HCT116 (cell line): ENCODE data around the gene RPP25. TPM values are rescaled to one million over a fixed set of nuclear protein-coding genes. Genes with fewer than 3 reads are reported as not detected.

ENCODE experiments used
- ATAC-seq: fragments of 200-7000 bp; cut with Tn5 transposase; 2 replicates; pipeline ENCODE4 v1.9.1; 2020; ENCODE audit warnings: mild to moderate bottlenecking, moderate library complexity
- BruUV-seq: library from RNA; stranded (reverse); fragments of 400-500 nt; replicated peaks from 2 replicates; lab custom pipeline; 2021; lab: Mats Ljungman, UMichigan
- CTCF ChIA-PET: fragments of 300-600 bp; sonication (Branson Sonifier 250); formaldehyde crosslinking; loops from one replicate; lab custom pipeline; 2021; ENCODE audit warnings: antibody characterized with exemption; lab: Charles Lee
- POLR2A ChIA-PET: fragments of 300-600, 350-600 bp; sonication (Branson Sonifier 250); formaldehyde crosslinking; loops from one replicate; lab custom pipeline; 2021; ENCODE audit warnings: antibody characterized with exemption; lab: Charles Lee
- RAD21 ChIA-PET, 2 experiments: fragments of 300-600 bp; sonication (Branson Sonifier 250); formaldehyde crosslinking; loops; one replicate each; lab custom pipeline; 2023; ENCODE audit warnings: low total read pairs in 2 of 2; ENCODE audit not compliant: uncharacterized antibody in 2 of 2, unreplicated experiment in 2 of 2, low non-redundant PET in 1 of 2; lab: Charles Lee
- DNase-seq: peaks from one replicate; pipeline ENCODE4 v3.0.0-alpha.2; 2010; ENCODE audit warnings: low read depth, low spot score
- H2AFZ ChIP-seq: fragments of 200-600 bp; shearing (Covaris generic), sonication (generic); 2 replicates; pipeline ENCODE4 v1.6.1; 2017; ENCODE audit warnings: low read depth, mixed run types, mixed read lengths, antibody characterized with exemption, low read length; ENCODE audit not compliant: poor library complexity, severe bottlenecking
- H3K27ac ChIP-seq: 2 replicates; pipeline ENCODE4 v1.5.1; 2012; ENCODE audit warnings: low read depth, low read length
- H3K27me3 ChIP-seq: fragments of 200-600 bp; sonication (generic); 2 replicates; pipeline ENCODE4 v1.6.1; 2016; ENCODE audit warnings: mixed run types, low read length, mixed read lengths; ENCODE audit not compliant: insufficient read depth
- H3K36me3 ChIP-seq, 2 experiments: fragments of 200-500 bp in 1 of 2; fragments of 200-600 bp in 1 of 2; sonication (Bioruptor generic) in 1 of 2; sonication (generic) in 1 of 2; 2 replicates each; pipeline versions ENCODE4 v1.5.1 to v1.6.1; 2014 to 2016; ENCODE audit warnings: low read length in 2 of 2, inconsistent platforms in 1 of 2, mixed read lengths in 1 of 2, mixed run types in 1 of 2; ENCODE audit not compliant: insufficient read depth in 2 of 2, control insufficient read depth in 1 of 2
- H3K4me1 ChIP-seq, 2 experiments: fragments of 200-600 bp in 1 of 2; sonication (generic) in 1 of 2; 2 replicates each; pipeline versions ENCODE4 v1.5.1 to v1.6.1; 2012 to 2017; ENCODE audit warnings: low read length in 2 of 2, inconsistent platforms in 1 of 2, mild to moderate bottlenecking in 1 of 2, mixed read lengths in 1 of 2, mixed run types in 1 of 2, moderate library complexity in 1 of 2; ENCODE audit not compliant: insufficient read depth in 2 of 2, control insufficient read depth in 1 of 2
- H3K4me2 ChIP-seq: fragments of 200-600 bp; sonication (generic); 2 replicates; pipeline ENCODE4 v1.6.1; 2017; ENCODE audit warnings: mixed run types, low read length, mixed read lengths
- H3K4me3 ChIP-seq, 2 experiments: fragments of 200-600 bp in 1 of 2; sonication (generic) in 1 of 2; replicated peaks in 1 of 2; 2 replicates each; pipeline ENCODE4 v1.5.1; 2011 to 2016; ENCODE audit warnings: low read length in 2 of 2, control low read depth in 1 of 2, low read depth in 1 of 2, mild to moderate bottlenecking in 1 of 2, mixed read lengths in 1 of 2, mixed run types in 1 of 2
- H3K79me2 ChIP-seq: fragments of 200-600 bp; sonication (generic); 2 replicates; pipeline ENCODE4 v1.6.1; 2017; ENCODE audit warnings: mild to moderate bottlenecking, mixed run types, low read length, moderate library complexity, mixed read lengths; ENCODE audit not compliant: insufficient read depth
- H3K9ac ChIP-seq: fragments of 200-600 bp; sonication (generic); 2 replicates; pipeline ENCODE4 v1.6.1; 2016; ENCODE audit warnings: low read length, mixed read lengths
- H3K9me2 ChIP-seq: fragments of 200-600 bp; sonication (generic), shearing (Covaris generic); 2 replicates; pipeline ENCODE4 v1.6.1; 2017; ENCODE audit warnings: mixed run types, mild to moderate bottlenecking, moderate library complexity; ENCODE audit not compliant: insufficient read depth
- H3K9me3 ChIP-seq, 2 experiments: fragments of 200-500 bp in 1 of 2; fragments of 200-600 bp in 1 of 2; sonication (Bioruptor generic) in 1 of 2; sonication (generic) in 1 of 2; 2 replicates each; pipeline ENCODE4 v1.6.1; 2014 to 2017; ENCODE audit warnings: low read length in 2 of 2, mixed read lengths in 2 of 2, inconsistent platforms in 1 of 2, low read depth in 1 of 2, mild to moderate bottlenecking in 1 of 2, mixed run types in 1 of 2, moderate library complexity in 1 of 2; ENCODE audit not compliant: control insufficient read depth in 1 of 2, insufficient read depth in 1 of 2
- H4K20me1 ChIP-seq: fragments of 200-600 bp; sonication (generic), shearing (Covaris generic); 2 replicates; pipeline ENCODE4 v1.6.1; 2017; ENCODE audit warnings: mixed run types, mild to moderate bottlenecking, moderate library complexity; ENCODE audit not compliant: insufficient read depth
- CBX3 ChIP-seq: IDR thresholded peaks from 2 replicates; pipeline ENCODE4 v1.6.1; 2012; ENCODE audit warnings: low read depth
- CEBPB ChIP-seq: IDR thresholded peaks from 2 replicates; pipeline ENCODE4 v1.6.1; 2012; ENCODE audit warnings: low read depth
- ELF1 ChIP-seq: IDR thresholded peaks from 2 replicates; pipeline ENCODE4 v1.6.1; 2012; ENCODE audit warnings: low read depth, borderline replicate concordance
- EZH2 ChIP-seq: fragments of 200-600 bp; sonication (generic); IDR thresholded peaks from 2 replicates; pipeline ENCODE4 v1.6.1; 2017; ENCODE audit warnings: antibody characterized with exemption, mixed run types
- FOSL1 ChIP-seq: IDR thresholded peaks from 2 replicates; pipeline ENCODE4 v1.6.1; 2012; ENCODE audit warnings: low read depth
- POLR2A ChIP-seq: IDR thresholded peaks from 2 replicates; pipeline ENCODE4 v1.7.0; 2011; ENCODE audit warnings: borderline replicate concordance; ENCODE audit not compliant: insufficient read depth, insufficient read length; ENCODE audit errors: extremely low read depth
- POLR2AphosphoS5 ChIP-seq: IDR thresholded peaks from 2 replicates; pipeline ENCODE4 v1.6.1; 2011; ENCODE audit warnings: mild to moderate bottlenecking, low read depth, low read length, moderate library complexity
- SIN3A ChIP-seq: IDR thresholded peaks from 2 replicates; pipeline ENCODE4 v1.6.1; 2012; ENCODE audit warnings: low read depth
- SP1 ChIP-seq: IDR thresholded peaks from 2 replicates; pipeline ENCODE4 v1.6.1; 2012; ENCODE audit warnings: low read depth
- TCF7L2 ChIP-seq: IDR thresholded peaks from 2 replicates; pipeline ENCODE4 v1.7.0; 2011; ENCODE audit warnings: borderline replicate concordance, inconsistent platforms; ENCODE audit not compliant: insufficient read depth, insufficient read length; ENCODE audit errors: extremely low read depth
- YY1 ChIP-seq: IDR thresholded peaks from 2 replicates; pipeline ENCODE4 v1.6.1; 2011; ENCODE audit warnings: low read length, low read depth, moderate library complexity, mild to moderate bottlenecking; ENCODE audit not compliant: insufficient replicate concordance; ENCODE audit errors: extremely low read depth
- ZFX ChIP-seq: fragments of 450-650 bp; IDR thresholded peaks from 2 replicates; pipeline ENCODE4 v1.6.1; 2017
- intact Hi-C: fragments of 100-400 bp; cut with micrococcal nuclease; formaldehyde crosslinking; loops from 2 replicates; pipeline ENCODE4 v1.10.0; 2022
- total RNA-seq: library from RNA; stranded (reverse); gene quantifications from one replicate; pipeline ENCODE4 v1.2.1, GENCODE V29; 2021; ENCODE audit not compliant: unreplicated experiment
- TF ChIP-seq, protein P1 (sequence below): IDR thresholded peaks from 2 replicates; pipeline ENCODE4 v1.6.1; 2012

RPP25 gene
- total RNA-seq, 1 experiment from 2014 or later, result 5.9 TPM

DNA sequence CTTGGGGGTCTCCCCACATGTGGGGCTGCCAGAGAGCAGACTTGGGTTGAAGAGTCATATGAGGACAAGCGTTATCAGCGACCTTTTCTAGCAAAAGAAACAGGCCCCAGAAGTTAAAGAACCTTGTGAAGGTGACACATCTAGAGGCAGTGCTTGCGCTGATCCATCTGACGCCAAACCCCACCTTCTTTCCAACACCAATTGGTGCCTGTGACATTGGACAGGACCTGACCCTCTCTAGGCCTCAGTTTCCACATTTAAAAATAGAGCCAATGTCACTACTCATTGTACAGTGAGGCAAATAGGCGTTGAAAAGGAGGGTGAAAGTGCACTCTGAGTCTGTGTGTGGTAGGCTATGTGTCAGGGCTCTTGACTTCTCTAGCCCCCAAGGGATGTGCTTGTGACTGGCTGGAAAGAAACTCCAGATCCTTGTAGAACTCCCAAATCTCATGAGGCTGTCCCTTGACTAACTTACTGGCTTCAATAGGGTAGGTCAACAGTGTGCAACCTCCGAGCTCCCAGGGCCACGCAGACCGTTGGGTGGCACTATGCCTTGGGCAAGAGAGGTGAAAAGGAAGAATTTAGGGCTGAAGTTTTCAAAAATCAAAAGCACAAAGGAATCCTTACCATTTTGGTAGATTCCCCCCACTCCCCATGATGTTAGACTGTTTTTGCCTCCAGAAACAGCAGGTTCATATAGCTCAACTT lies 49.3 kb downstream of the RPP25 start:
- TF ChIP-seq CBX3, result no peak
- TF ChIP-seq TCF7L2, result no peak
- no peak for TF ChIP-seq FOSL1
- TF ChIP-seq ELF1, result no peak
- TF ChIP-seq POLR2AphosphoS5, result no peak
- TSS peak; percentile 82 for BruUV-seq

GRCh38 chr15:74906450-74907162 lies 50.0 kb downstream of the RPP25 start, which contains the start of gene FAM219B:
Gene FAM219B (minus strand): TSS chr15:74906851. CDS start chr15:74906800, 51 bp downstream.
- ATAC-seq (peak; percentile 90), DNase-seq (peak; percentile 65)
- peak within 1 kb of the TSS; percentile 73 to 96 for H3K4me3 ChIP-seq
- H3K4me1 ChIP-seq, result peaks cover 10 to 17% of the 10 kb centered on the region in 2 experiments; a peak in 2 of 4 replicates
- ChIA-PET CTCF (interaction anchor here (1.0 to 1.1 kb wide), 3 partner anchors 8 to 45 kb away, joined by 3 read pairs; no protein-coding TSS in a partner anchor), RAD21 (interaction anchor here in 1 of 2 experiments (0.7 kb wide), 2 partner anchors 44 to 45 kb away, joined by 3 read pairs; no protein-coding TSS in a partner anchor), POLR2A (interaction anchor here (0.8 to 1.7 kb wide), 6 partner anchors 9 to 734 kb away, joined by 3 to 8 read pairs (median 3); partner anchors contain the start of gene MPI)
- peak within 1 kb of the TSS; percentile 98 for H3K4me2 ChIP-seq
- peaks cover 19% of the 10 kb centered on the region for H3K79me2 ChIP-seq
- TF ChIP-seq CEBPB (peak; percentile 52; the same call in 1 of the 2 replicates), TCF7L2 (peak; percentile 54), ELF1 (no peak), EZH2 (no peak), POLR2A (peak; percentile 89), SIN3A (peak; percentile 48), FOSL1 (no peak), ZFX (peak; percentile 83; the same call in 1 of the 2 replicates), SP1 (no peak), YY1 (peak; percentile 91), POLR2AphosphoS5 (peak; percentile 91)
- TF ChIP-seq, protein P1, sequence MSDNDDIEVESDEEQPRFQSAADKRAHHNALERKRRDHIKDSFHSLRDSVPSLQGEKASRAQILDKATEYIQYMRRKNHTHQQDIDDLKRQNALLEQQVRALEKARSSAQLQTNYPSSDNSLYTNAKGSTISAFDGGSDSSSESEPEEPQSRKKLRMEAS, result peak; percentile 25; the same call in 1 of the 2 replicates
- no peaks in the 10 kb centered on the region; the same call in 1 of the 2 replicates for H4K20me1 ChIP-seq
- peaks cover 4 to 16% of the 10 kb centered on the region in 2 experiments; a peak in 2 of 4 replicates for H3K36me3 ChIP-seq
- no peaks in the 10 kb centered on the region for H3K9me2 ChIP-seq
- BruUV-seq, result no TSS peak
- intact Hi-C loops, result loop anchor here (5.0 kb wide), 1 partner anchor 81 kb away; no protein-coding TSS in a partner anchor
- peak within 1 kb of the TSS; percentile 89 for H3K27ac ChIP-seq
- peak within 1 kb of the TSS; percentile 94 for H3K9ac ChIP-seq
- H3K27me3 ChIP-seq, result no peaks in the 10 kb centered on the region
- H2AFZ ChIP-seq, result peak within 1 kb of the TSS; percentile 93
- no peaks in the 10 kb centered on the region for H3K9me3 ChIP-seq

More for the DNA sequence above, 49.3 kb downstream of the RPP25 start:
- RAD21 ChIA-PET, result no interaction called here
- peaks cover 3 to 16% of the 10 kb centered on the region in 2 experiments; a peak in 2 of 4 replicates for H3K36me3 ChIP-seq
- DNase-seq, result no peak
- CTCF ChIA-PET, result interaction anchor here (1.0 to 1.1 kb wide), 3 partner anchors 9 to 44 kb away, joined by 3 read pairs; no protein-coding TSS in a partner anchor
- peak overlapping the region; percentile 93 for H2AFZ ChIP-seq
- no peaks in the 10 kb centered on the region for H4K20me1 ChIP-seq
- intact Hi-C loops, result loop anchor here (5.0 kb wide), 1 partner anchor 80 kb away; no protein-coding TSS in a partner anchor
- H3K27me3 ChIP-seq, result no peaks in the 10 kb centered on the region
- peak overlapping the region; percentile 98 for H3K4me2 ChIP-seq
- POLR2A ChIA-PET, result interaction anchor here (0.8 to 1.7 kb wide), 4 partner anchors 10 to 734 kb away, joined by 3 to 8 read pairs (median 4); partner anchors contain the start of gene MPI
- H3K4me1 ChIP-seq, result peaks cover 10 to 17% of the 10 kb centered on the region in 2 experiments; a peak in 2 of 4 replicates
- peaks cover 19% of the 10 kb centered on the region for H3K79me2 ChIP-seq
- H3K9ac ChIP-seq, result peak overlapping the region; percentile 94
- H3K4me3 ChIP-seq, result peak overlapping the region; percentile 73 to 96
- peak; percentile 11 for ATAC-seq
- H3K9me2 ChIP-seq, result no peaks in the 10 kb centered on the region
- H3K9me3 ChIP-seq, result no peaks in the 10 kb centered on the region
- H3K27ac ChIP-seq, result peak overlapping the region; percentile 89
